Hematopoietic multipotent progenitor cell treated with erythropoietin and hydrocortisone succinate and interleukin-3 and kit ligand, for 8 days (in vitro differentiated cells): ENCODE data around the gene SMC3.
"Not testable (repeated sequence)": the region's sequence is repeated elsewhere in the genome, so short reads cannot be mapped to it uniquely, and the experiment has no call there.

Experiments
- DNase-seq: peaks from one replicate; pipeline ENCODE4 v3.0.0-alpha.2; 2015

The SMC3 gene

GRCh38 chr10:110591760-110592159 is 24.3 kb downstream of the SMC3 start:
- no peak for DNase-seq

DNA sequence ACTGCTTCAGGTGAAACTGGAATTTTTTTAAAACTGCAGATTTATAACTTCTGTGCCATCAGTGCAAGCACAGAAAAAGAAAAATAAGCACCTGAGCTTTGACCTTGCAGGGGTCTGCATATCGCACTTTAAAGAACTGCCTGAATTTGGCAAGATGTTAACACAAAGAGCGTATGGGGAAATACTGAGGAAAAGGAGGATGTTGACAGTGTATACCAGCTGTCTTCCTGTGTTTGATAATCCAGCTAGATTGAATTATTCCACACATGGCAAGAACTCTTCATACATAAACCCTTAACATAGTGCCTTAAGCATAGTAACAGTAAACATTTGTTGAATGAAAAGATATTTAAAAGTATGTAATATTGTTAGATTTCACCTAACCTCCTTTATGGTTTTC is 30.0 kb downstream of the SMC3 start:
- no peak for DNase-seq

DNA sequence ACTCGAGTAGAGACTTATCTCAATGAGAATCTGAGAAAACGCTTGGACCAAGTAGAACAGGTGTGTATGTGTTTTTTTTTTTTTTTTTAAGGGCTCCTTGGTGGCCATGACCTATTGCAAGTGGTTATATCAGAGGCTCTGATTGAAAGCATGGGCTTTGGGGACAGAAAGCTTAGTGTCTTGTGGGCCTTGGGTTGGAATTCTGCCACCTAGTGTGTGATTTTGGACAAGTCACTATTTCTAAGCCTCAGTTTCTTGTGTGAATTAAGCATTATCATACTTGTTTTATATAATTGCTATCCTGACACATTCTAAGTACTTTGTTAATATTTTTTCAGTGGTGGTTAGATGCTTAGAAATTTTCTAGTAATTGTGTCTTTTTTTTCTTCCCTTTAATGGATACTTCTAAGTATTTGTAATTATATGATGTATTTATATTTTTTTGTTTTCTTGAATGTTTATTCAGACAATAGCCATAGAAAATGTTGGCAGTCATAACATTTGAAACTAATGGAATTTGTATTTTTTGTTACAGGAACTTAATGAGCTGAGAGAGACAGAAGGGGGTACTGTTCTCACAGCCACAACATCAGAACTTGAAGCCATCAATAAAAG is 33.1 kb downstream of the SMC3 start:
- peak; percentile 79 for DNase-seq

- DNase-seq, result no peak
Measured at GRCh38 chr10:110601581-110601980, 34.1 kb downstream of the SMC3 start.

DNA sequence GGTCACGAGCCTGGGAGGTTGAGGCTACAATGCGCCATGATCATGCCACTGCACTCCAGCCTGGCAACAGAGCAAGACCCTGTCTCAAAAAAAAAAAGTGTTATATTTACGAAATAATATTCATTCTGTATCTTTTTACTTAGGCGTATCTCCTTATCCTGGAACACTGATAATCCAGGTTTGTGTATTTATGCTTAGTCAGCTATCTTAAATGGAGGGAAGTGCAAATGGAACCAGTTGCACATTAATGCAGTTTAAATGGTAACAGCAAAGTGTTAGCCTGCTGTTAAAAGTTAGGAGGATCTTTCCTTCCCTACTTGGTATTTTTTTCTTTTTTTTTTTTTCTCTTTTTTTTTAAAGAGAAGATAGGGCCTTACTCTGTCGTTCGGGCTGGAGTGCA is 40.6 kb downstream of the SMC3 start:
- DNase-seq, result no peak

DNA sequence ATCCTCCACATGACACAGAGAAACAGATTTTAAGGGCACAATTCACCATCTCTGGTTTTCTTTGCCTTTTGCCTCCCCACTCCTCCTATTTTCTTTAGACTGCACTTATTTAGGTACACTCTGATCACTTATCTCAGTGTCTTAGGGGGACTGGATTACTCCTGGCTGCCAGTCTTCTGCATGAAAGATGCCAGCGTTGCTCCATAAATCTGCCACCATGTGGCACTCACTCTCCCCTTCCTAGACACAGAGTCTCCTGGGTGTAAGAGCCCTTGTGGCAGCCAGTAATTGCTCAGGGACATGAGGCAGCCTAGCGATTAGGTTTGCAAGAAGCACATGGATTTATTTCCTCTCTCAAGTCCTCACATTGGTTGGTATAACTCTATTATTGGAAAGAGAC is 42.1 kb downstream of the SMC3 start:
- DNase-seq, result peak; percentile 37

- peak; percentile 84 for DNase-seq
Measured at GRCh38 chr10:110610308-110610774, 42.8 kb downstream of the SMC3 start.

- not testable (repeated sequence) for DNase-seq
Measured at GRCh38 chr10:110610781-110611180, 43.3 kb downstream of the SMC3 start.

DNA sequence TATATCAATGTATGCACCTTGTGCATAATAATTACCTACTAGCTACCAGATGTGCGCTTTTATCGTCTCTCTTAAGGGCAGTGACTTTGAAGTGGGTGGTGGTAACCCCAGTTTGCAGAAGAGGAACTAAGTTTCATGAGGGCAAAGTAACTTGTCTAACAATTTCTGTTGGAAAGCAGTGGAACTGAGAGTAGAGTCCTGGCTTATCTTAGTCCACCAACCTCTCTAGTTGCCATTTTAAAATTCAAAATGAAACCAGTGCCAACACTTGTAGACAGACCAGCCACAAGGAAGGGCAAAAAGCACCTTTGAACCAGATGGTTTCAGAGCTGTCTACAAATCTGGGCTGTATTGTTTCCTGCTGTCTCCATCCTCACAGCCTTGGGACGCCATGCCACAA is 44.6 kb downstream of the SMC3 start:
- no peak for DNase-seq

DNA sequence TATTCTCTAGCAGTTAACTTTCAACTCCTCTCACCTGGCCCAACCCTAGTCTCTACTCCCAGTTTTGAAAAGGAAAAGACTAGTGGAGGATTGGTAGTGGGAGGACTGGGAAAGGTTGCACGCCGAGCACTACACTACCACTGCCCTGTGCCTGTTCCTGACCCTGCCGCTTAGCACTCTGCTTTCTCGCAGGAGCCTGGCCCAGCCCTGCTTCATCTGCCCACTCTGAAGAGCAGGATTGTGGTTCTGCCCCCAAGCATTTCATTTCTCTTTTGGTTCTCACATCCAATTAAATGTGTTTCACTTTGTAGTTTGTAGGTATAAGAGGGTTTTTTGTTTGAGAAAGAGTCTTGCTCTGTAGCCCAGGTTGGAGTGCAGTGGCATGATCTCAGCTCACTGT is 45.1 kb downstream of the SMC3 start:
- no peak for DNase-seq

- no peak for DNase-seq
Measured at GRCh38 chr10:110613341-110613995, 46.0 kb downstream of the SMC3 start.

- no peak for DNase-seq
Measured at GRCh38 chr10:110613996-110614495, 46.6 kb downstream of the SMC3 start.

DNA sequence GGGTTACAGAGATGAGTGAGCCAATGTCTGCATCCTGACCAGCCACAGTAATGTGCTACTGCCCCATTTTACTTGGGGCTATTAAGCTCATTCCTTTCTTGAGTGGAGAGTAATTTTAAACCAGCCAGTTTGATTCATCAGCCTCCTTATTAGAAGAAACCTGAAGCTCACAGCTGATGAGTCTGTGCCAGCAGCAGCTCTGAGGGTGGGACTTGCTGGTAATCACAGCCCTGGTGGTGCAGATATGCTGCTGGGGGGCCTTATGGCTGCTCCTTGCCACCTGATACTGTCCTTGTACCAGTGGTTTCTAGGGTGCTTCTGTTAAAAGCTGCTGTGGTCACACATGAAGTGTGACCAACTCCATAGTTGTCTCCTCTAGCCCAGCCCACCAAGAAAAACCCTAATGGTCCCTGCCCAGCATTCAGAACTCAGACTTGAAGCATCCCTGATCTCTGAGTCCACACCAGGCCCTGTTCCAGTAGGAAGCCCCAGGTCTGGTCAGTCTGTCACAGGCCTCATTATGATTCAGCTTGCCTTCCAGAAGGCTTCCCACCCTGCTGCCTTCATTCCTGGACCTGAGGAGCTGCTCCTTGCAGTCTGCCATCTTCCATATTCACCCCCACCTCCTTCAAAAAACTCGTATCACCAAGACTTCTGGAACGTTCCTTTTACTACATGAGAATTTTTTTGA is 47.7 kb downstream of the SMC3 start:
- no peak for DNase-seq

GRCh38 chr10:110616493-110617033 is 49.1 kb downstream of the SMC3 start:
- no peak for DNase-seq

- DNase-seq, result no peak
Measured at GRCh38 chr10:110617425-110618229, 50.1 kb downstream of the SMC3 start.

DNA sequence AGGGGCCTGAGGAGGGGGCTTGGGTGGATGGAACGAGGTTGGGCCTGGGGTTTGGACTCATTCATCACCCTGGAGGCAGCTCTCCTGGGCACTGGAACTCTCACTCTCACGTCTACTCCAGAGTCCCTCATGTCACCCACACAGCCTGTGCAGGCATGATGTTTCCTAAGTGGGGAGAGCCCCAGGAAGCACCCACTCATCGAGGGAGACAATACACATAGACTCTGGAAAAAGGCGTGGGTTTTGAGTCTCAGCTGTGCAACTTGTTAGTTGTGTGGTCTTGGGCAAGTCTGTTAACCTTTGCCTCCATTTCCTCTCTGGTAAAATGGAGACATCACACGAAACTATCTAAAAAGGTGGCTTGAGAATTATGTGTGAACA is 50.7 kb downstream of the SMC3 start:
- no peak for DNase-seq

DNA sequence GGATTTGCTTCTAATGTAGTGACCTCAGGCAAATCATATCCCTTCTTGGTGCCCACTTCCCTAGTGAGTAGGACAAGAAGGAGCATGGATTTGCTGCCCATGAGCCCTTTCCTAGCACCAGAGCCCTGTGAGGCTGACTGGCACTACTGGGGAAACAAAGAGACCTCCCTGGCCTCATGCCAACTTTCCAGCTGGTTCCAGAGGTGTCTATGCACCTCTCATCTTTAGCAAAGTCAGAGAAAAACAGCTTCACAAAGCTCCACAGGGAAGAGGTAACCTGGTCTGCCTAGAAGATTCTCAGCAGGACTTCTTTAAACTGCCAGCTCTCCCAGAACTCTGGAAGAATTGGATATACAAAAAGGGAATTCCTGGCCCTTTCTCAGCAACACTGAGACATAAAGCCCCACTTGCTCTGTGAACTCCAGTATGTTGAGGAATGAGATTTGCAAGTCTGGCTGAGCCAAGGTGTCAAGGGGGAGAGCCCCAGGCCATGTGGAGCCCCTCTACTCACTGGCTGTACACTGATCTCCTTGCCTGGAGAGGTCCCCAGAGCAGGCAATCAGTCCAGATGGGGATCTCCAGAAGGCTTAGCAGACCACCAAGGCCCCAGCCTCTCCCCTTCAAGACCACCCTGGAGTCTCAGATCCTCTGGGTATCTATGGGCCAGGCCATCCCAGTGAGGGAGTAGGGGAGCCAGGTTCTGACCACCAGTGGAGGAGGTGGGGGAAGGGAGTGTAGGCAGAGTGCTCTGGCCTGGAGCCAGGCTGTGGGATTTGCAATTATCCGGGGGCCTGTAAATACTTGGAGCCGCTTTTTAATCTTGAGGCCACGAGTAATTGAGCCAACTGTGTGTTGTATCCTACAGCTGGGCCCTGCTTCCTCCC is 52.3 kb downstream of the SMC3 start:
- no peak for DNase-seq

GRCh38 chr10:110620398-110620719 is 52.9 kb downstream of the SMC3 start:
- DNase-seq, result no peak

DNA sequence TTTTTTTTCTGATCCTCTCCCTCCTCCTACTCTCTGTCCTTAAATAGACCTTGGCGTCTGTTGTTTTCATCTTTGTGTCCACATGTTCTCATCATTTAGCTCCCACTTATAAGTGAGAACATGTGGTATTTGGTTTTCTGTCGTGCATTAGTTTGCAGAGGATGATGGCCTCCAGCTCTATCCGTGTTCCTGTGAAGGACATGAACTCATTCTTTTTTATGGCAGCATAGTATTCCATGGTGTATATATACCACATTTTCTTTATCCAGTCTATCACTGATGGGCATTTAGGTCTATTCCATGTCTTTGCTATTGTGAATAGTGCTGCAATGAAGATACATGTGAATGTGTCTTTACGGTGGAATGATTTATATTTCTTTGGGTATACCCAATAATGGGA is 55.8 kb downstream of the SMC3 start:
- DNase-seq, result not testable (repeated sequence)

DNA sequence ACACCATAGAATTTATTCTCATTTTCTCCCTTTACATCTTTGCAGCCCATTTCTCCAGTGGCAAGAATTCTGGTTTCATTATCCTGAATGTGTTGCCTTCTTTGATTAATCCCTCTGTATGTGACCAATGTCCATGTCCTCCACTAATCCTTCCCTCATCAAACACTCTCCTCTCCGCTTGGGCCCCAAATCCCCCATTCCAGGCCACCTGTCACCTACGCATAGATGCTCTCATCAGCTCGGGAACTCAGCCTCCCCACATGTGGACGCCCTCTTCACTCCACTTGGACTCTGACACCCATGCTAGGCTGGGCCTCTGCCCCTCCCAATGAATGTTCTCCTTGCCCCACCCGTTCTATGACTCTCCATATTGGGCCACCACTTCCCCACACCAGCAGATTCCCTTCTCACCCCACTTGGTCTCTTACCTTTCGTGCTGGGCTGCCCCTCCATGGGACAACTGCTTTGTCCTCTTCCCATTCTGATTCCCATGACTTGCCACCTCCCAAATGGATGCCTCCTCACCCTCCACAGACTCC is 57.9 kb downstream of the SMC3 start:
- DNase-seq, result no peak

DNA sequence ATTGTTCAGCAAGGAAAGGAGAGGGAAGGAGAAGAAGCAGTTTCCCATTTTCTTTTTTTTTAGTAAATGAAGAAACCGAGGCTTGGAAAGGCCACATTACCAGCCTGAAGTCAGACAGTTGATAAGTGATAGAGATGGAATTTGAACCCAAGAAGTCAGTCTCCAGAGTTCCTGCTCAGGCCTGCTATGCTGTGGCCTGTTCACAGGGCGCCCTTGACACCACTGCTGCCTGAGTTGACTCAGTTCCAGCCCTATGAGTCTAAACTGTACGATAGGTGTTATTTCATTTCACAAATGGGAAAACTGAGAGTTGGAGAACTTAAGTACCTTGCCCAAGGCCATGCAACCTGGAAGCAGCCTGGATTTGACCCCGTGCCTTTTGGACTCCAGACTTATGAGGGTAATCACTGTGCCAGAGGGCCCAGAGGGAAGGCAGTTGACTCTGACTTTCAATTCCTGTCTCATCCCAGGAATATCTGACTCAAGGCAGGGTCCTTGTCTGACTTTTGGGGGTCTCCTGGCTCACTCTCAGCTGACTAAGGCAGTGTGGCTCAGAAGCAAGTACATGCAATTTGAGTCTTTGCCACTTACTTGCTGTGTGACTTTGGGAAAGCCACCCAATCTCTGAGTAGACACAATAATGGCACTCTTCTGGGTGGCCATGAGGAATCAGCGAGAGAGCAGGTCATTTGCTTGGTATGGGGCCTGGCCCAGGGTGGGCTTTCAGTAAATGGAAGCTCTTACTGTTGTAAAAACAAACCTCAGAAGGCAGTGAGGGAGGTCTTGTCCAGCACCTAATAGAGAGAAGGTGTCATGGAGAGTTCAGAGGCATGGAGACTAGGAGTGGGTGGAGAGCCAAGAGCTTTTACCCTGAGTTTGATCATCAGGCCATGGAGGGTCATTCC is 58.7 kb downstream of the SMC3 start:
- DNase-seq, result no peak
